ENCODE data around the gene SRRT.

The SRRT gene

GRCh38 chr7:100856871-100857282, 18.0 kb upstream of the SRRT start:
- no peak for DNase-seq

- no peak for DNase-seq
Measured at GRCh38 chr7:100859856-100860255, 15.0 kb upstream of the SRRT start.

GRCh38 chr7:100860702-100861615, 13.9 kb upstream of the SRRT start:
- DNase-seq, result no peak

- DNase-seq, result no peak
Measured at GRCh38 chr7:100861616-100861985, 13.3 kb upstream of the SRRT start.

GRCh38 chr7:100863406-100863950, 11.4 kb upstream of the SRRT start:
- no peak for DNase-seq

- DNase-seq, result no peak
Measured at GRCh38 chr7:100864263-100864845, 10.5 kb upstream of the SRRT start.

- no peak for DNase-seq
Measured at GRCh38 chr7:100865372-100865911, 9.5 kb upstream of the SRRT start.

- DNase-seq, result no peak
Measured at GRCh38 chr7:100865938-100866728, 8.8 kb upstream of the SRRT start.

- DNase-seq, result no peak
Measured at GRCh38 chr7:100866729-100867039, 8.2 kb upstream of the SRRT start.

GRCh38 chr7:100867040-100867775, 7.7 kb upstream of the SRRT start, which contains the start of gene TRIP6:
TRIP6 (plus strand) TSS chr7:100867387; CDS start chr7:100867498, 111 bp downstream.
- DNase-seq, result no peak

- DNase-seq, result no peak
Measured at GRCh38 chr7:100867776-100868485, 7.0 kb upstream of the SRRT start.

GRCh38 chr7:100873599-100874299, 1.2 kb upstream of the SRRT start:
- DNase-seq, result no peak

- no peak for DNase-seq
Measured at GRCh38 chr7:100874300-100874576, 665 bp upstream of the SRRT start.

- peak; percentile 4 for DNase-seq
Measured at GRCh38 chr7:100875356-100875751, 451 bp downstream of the SRRT start.

GRCh38 chr7:100878013-100878412, 3.1 kb downstream of the SRRT start:
- DNase-seq, result no peak

- DNase-seq, result no peak
Measured at GRCh38 chr7:100878685-100879084, 3.8 kb downstream of the SRRT start.

- DNase-seq, result no peak
Measured at GRCh38 chr7:100879685-100880261, 4.9 kb downstream of the SRRT start.

GRCh38 chr7:100880645-100881044, 5.7 kb downstream of the SRRT start:
- DNase-seq, result no peak

- no peak for DNase-seq
Measured at GRCh38 chr7:100881136-100881535, 6.2 kb downstream of the SRRT start.

- DNase-seq, result no peak
Measured at GRCh38 chr7:100882201-100882600, 7.3 kb downstream of the SRRT start.

Measured in NCI-H510A treated with DMSO at 0.1 percent for 48 hours (cell line).